Measurements from ENCODE around the gene MYO7B. TPM values are rescaled to one million over a fixed set of nuclear protein-coding genes. Genes with fewer than 3 reads are reported as not detected.
"Not testable (repeated sequence)": the region's sequence is repeated elsewhere in the genome, so short reads cannot be mapped to it uniquely, and the experiment has no call there.

MYO7B gene
- total RNA-seq, 4 donors from 2014 or later = 0.56 TPM; not detected in 3

GRCh38 chr2:127542231-127542630, 6.7 kb downstream of the MYO7B start:
- no peak overlapping the region for H3K4me3 ChIP-seq (replicated peaks in 1 of 3)
- H3K4me1 ChIP-seq = no peaks in the 10 kb centered on the region
- WGBS, 2 donors = 77 to 89% methylated on average over 3 of the region's 3 CpGs
- H3K27me3 ChIP-seq = no peaks in the 10 kb centered on the region
- H3K9me3 ChIP-seq = no peaks in the 10 kb centered on the region
- no peaks in the 10 kb centered on the region for H3K36me3 ChIP-seq
- intact Hi-C loops (cut with DNase I) = no loop called here
- no peak for TF ChIP-seq CTCF (IDR thresholded peaks at IDR 0.05)
- TF ChIP-seq POLR2A (IDR thresholded peaks at IDR 0.05) = no peak
- no peak for DNase-seq
- no peak overlapping the region for H3K27ac ChIP-seq

- H3K4me3 ChIP-seq (replicated peaks in 1 of 3); intact Hi-C loops (cut with DNase I); H3K9me3 ChIP-seq; H3K27me3 ChIP-seq; H3K27ac ChIP-seq; H3K36me3 ChIP-seq; DNase-seq; H3K4me1 ChIP-seq: not testable (repeated sequence)
- 42 to 51% methylated on average over 8 of the region's 8 CpGs for WGBS, 2 donors
Measured at GRCh38 chr2:127543013-127543501, 7.6 kb downstream of the MYO7B start.

GRCh38 chr2:127545189-127545588, 9.7 kb downstream of the MYO7B start:
- no peak overlapping the region for H3K4me3 ChIP-seq (replicated peaks in 1 of 3)
- no peaks in the 10 kb centered on the region for H3K27me3 ChIP-seq
- H3K36me3 ChIP-seq = no peaks in the 10 kb centered on the region
- WGBS, 2 donors = 67 to 86% methylated on average over 6 of the region's 6 CpGs
- H3K4me1 ChIP-seq = no peaks in the 10 kb centered on the region
- H3K27ac ChIP-seq = no peak overlapping the region
- no peak for DNase-seq
- H3K9me3 ChIP-seq = no peaks in the 10 kb centered on the region
- intact Hi-C loops (cut with DNase I) = no loop called here
- no peak for TF ChIP-seq CTCF (IDR thresholded peaks at IDR 0.05)
- no peak for TF ChIP-seq POLR2A (IDR thresholded peaks at IDR 0.05)

GRCh38 chr2:127545796-127546195, 10.3 kb downstream of the MYO7B start:
- Histone ChIP-seq H3K36me3 (no peaks in the 10 kb centered on the region), H3K27ac (no peak overlapping the region), H3K4me3 (replicated peaks in 1 of 3) (no peak overlapping the region), H3K4me1 (no peaks in the 10 kb centered on the region), H3K9me3 (no peaks in the 10 kb centered on the region), H3K27me3 (no peaks in the 10 kb centered on the region)
- 100% methylated on average over 1 of the region's 1 CpG for WGBS, 2 donors
- intact Hi-C loops (cut with DNase I) = no loop called here
- no peak for TF ChIP-seq CTCF (IDR thresholded peaks at IDR 0.05)
- TF ChIP-seq POLR2A (IDR thresholded peaks at IDR 0.05) = no peak
- DNase-seq = no peak

- intact Hi-C loops (cut with DNase I) = no loop called here
- no peaks in the 10 kb centered on the region for H3K27me3 ChIP-seq
- no peak for DNase-seq
- H3K27ac ChIP-seq = no peak overlapping the region
- no peaks in the 10 kb centered on the region for H3K4me1 ChIP-seq
- 80 to 85% methylated on average over 3 of the region's 3 CpGs for WGBS, 2 donors
- H3K36me3 ChIP-seq = no peaks in the 10 kb centered on the region
- H3K9me3 ChIP-seq = no peaks in the 10 kb centered on the region
- H3K4me3 ChIP-seq (replicated peaks in 1 of 3) = no peak overlapping the region
- TF ChIP-seq CTCF (IDR thresholded peaks at IDR 0.05) (no peak), POLR2A (IDR thresholded peaks at IDR 0.05) (no peak)
Measured at GRCh38 chr2:127546797-127547196, 11.3 kb downstream of the MYO7B start.

Data from thyroid gland (tissue), 4 donors.